Activated CD8-positive, alpha-beta memory T cell treated with anti-CD3 and anti-CD28 coated beads for 36 hours (primary cell): ENCODE measurements around the gene CEACAM19. TPM values are rescaled to one million over a fixed set of nuclear protein-coding genes. Genes with fewer than 3 reads are reported as not detected.

Source experiments
- CTCF ChIA-PET: fragments of 350-600 bp; sonication (Branson Sonifier 250); formaldehyde crosslinking; loops from one replicate; lab custom pipeline; 2021; ENCODE audit warnings: antibody characterized with exemption; lab: Charles Lee
- POLR2A ChIA-PET: fragments of 350-600 bp; sonication (Branson Sonifier 250); formaldehyde crosslinking; loops from one replicate; lab custom pipeline; 2021; ENCODE audit warnings: antibody characterized with exemption; lab: Charles Lee
- total RNA-seq, 2 experiments: library from RNA; stranded (reverse); gene quantifications; one replicate each; pipeline ENCODE4 v1.2.3, GENCODE V29; 2021

The CEACAM19 gene
- total RNA-seq, 2 experiments from 2014 or later: 0.13 to 0.23 TPM

- ChIA-PET CTCF (interaction anchor here (8.9 kb wide), 1 partner anchor 45 kb away, joined by 211 read pairs; no protein-coding TSS in a partner anchor), POLR2A (no interaction called here)
Measured at GRCh38 chr19:44728178-44728577, 56.9 kb downstream of the CEACAM19 start.

- CTCF ChIA-PET: interaction anchor here (1.2 to 8.9 kb wide), 2 partner anchors 9 to 43 kb away, joined by 4 to 211 read pairs; no protein-coding TSS in a partner anchor
- POLR2A ChIA-PET: no interaction called here
Measured at GRCh38 chr19:44729516-44730033, 58.3 kb downstream of the CEACAM19 start.

GRCh38 chr19:44731081-44731480, 59.8 kb downstream of the CEACAM19 start:
- ChIA-PET CTCF (no interaction called here), POLR2A (no interaction called here)

- POLR2A ChIA-PET: no interaction called here
Measured at GRCh38 chr19:44731622-44732021, 60.3 kb downstream of the CEACAM19 start.

GRCh38 chr19:44732235-44733014, 61.1 kb downstream of the CEACAM19 start:
- CTCF ChIA-PET: interaction anchor here (1.0 to 1.5 kb wide), 3 partner anchors 8 to 38 kb away, joined by 3 to 4 read pairs (median 4); no protein-coding TSS in a partner anchor
- POLR2A ChIA-PET: no interaction called here

More at GRCh38 chr19:44731622-44732021, 60.3 kb downstream of the CEACAM19 start:
- CTCF ChIA-PET: interaction anchor here (1.0 to 1.5 kb wide), 2 partner anchors 7 to 39 kb away, joined by 3 to 4 read pairs; no protein-coding TSS in a partner anchor

Other genes starting within 250 kb of the CEACAM19 start
- 1 to 10 TPM in 1 of 2 experiments, under 1 TPM in 1; 0.96 to 1.2 TPM for gene ZNF229, start 223.0 kb upstream of the CEACAM19 start, total RNA-seq
- gene ZNF180, start 171.0 kb upstream of the CEACAM19 start, total RNA-seq: 1 to 10 TPM; 6.0 to 6.3 TPM
- gene CEACAM20, start 141.8 kb upstream of the CEACAM19 start, total RNA-seq: not detected
- not detected for gene IGSF23, start 57.9 kb upstream of the CEACAM19 start, total RNA-seq
- 1 to 10 TPM; 6.7 to 8.0 TPM for gene PVR, start 27.6 kb upstream of the CEACAM19 start, total RNA-seq
- not detected for gene CEACAM16, start 27.7 kb downstream of the CEACAM19 start, total RNA-seq
- gene BCL3, start 77.2 kb downstream of the CEACAM19 start, total RNA-seq: 10 to 100 TPM; 29.5 to 32.7 TPM
- not detected for gene CBLC, start 106.4 kb downstream of the CEACAM19 start, total RNA-seq
- gene BCAM, start 137.6 kb downstream of the CEACAM19 start, total RNA-seq: not detected
- under 1 TPM; 0.36 to 0.44 TPM for gene NECTIN2, start 174.8 kb downstream of the CEACAM19 start, total RNA-seq
- 100 to 1,000 TPM; 215 to 223 TPM for gene TOMM40, start 219.8 kb downstream of the CEACAM19 start, total RNA-seq
- gene APOE, start 234.3 kb downstream of the CEACAM19 start, total RNA-seq: under 1 TPM; 0.32 to 0.34 TPM
- gene APOC1, start 243.1 kb downstream of the CEACAM19 start, total RNA-seq: 1 to 10 TPM; 1.1 to 2.0 TPM